Lower leg skin (tissue), 3 donors: ENCODE data around the gene MYT1.

ENCODE experiments used
- CTCF ChIP-seq, 3 donors: fragments of 450-650 bp; IDR thresholded peaks; one replicate each; pipeline ENCODE4 v1.5.1; 2016; ENCODE audit warnings: antibody characterized with exemption in 3 of 3, mild to moderate bottlenecking in 3 of 3, moderate library complexity in 2 of 3
- POLR2A ChIP-seq, 2 donors: fragments of 450-650 bp; IDR thresholded peaks; one replicate each; pipeline ENCODE4 v1.6.1; 2016 to 2017; ENCODE audit warnings: antibody characterized with exemption in 2 of 2, mild to moderate bottlenecking in 1 of 2, moderate library complexity in 1 of 2

- TF ChIP-seq CTCF (IDR thresholded peaks at IDR 0.05) = no peak
- TF ChIP-seq POLR2A (IDR thresholded peaks at IDR 0.05) = peak in 1 of 2 donors; percentile 63
These were observed 91.4 kb downstream of the MYT1 start, which contains the start of gene PCMTD2 for GRCh38 chr20:64255361-64256281.
